Myocyte (in vitro differentiated cells): ENCODE results near the gene OR5B3. TPM values are rescaled to one million over a fixed set of nuclear protein-coding genes. Genes with fewer than 3 reads are reported as not detected.
"Not testable (repeated sequence)": the region's sequence is repeated elsewhere in the genome, so short reads cannot be mapped to it uniquely, and the experiment has no call there.

ENCODE experiments used
- DNase-seq: peaks from one replicate; pipeline ENCODE4 v3.0.0-alpha.2; 2012; ENCODE audit warnings: low read depth
- polyA plus RNA-seq: library from polyadenylated mRNA; unstranded; fragments of >200 nt; gene quantifications from one replicate; pipeline ENCODE4 v1.2.1, GENCODE V29; 2012; ENCODE audit warnings: missing spikeins
- total RNA-seq: library from RNA; depleted of rRNA; stranded (reverse); fragments of >200 nt; gene quantifications from 2 replicates; pipeline ENCODE4 v1.2.3, GENCODE V29; 2014

The OR5B3 gene
- not detected in 2 replicates for total RNA-seq
- not detected for polyA plus RNA-seq

DNA sequence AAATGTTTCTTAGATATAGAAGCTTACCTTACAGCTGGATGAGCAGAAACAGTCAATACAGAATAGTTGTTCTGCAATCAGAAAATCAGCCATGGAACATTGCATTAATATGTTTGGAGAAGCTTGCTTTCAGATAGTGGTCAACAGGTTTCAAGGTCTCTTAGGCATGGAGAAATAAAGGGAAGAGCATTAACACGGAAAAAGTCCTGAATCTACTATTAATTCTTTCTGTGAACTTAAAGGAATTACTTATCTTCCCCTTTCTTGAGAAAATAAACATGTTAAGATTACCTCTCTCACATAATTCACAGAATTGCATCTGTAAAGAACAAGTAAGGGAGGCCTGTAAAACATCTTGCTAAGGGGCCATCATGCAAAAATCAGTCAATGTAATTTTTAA lies at the start of gene OR5B3:
Gene OR5B3, minus strand, starts transcription at position 101 of the 400 bp plus-strand sequence. CDS start 3,465 bp downstream, outside the sequence.
- no peak for DNase-seq

DNA sequence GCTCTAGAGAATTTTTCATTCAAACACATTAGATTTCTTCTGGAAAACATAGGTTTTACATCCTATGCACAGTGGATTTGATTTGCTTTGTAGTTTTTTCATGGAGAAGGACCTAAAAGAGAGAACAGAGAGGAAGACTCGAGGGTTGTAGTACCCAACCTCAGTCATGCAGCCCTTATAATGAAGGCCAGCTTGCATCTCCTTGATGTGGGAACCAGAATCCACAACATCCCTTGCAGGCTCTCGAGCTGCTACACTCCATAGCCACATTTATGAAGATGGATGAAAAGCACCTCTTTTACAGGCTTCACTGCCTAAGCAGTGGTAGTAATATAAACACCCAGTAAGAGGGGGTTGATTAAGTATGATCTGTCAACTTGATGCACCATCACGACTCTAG lies 44.9 kb upstream of the OR5B3 start:
- no peak for DNase-seq

DNA sequence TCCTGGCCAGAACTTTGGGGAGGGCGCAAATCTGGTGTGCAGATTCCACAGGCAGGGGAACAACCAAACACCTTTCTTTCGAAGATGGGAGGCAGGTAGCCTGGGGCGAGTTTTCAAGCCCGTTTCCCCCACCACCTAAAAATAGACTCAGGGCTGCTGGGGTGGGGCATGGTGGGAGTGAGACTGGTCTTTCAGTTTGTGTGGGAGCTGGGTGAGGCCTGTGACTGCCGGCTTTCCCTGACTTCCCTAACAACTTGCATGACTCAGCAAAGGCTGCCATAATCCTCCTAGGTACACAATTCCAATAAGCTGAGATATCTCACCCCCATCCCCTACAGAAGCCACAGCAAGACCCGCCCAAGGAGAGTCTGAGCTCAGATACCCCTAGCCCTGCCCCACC lies 39.6 kb upstream of the OR5B3 start:
- DNase-seq, result no peak

GRCh38 chr11:58444300-58444699 lies 37.6 kb upstream of the OR5B3 start:
- no peak for DNase-seq

- no peak for DNase-seq
Measured at GRCh38 chr11:58442136-58442535, 35.5 kb upstream of the OR5B3 start, which contains the start of gene OR5B12. TSS of gene OR5B12 (minus strand) at chr11:58442236. CDS start at chr11:58440151, 2,085 bp downstream.

- no peak for DNase-seq
Measured at GRCh38 chr11:58438486-58438885, 31.8 kb upstream of the OR5B3 start.

- DNase-seq, result no peak
Measured at GRCh38 chr11:58434217-58434616, 27.5 kb upstream of the OR5B3 start.

GRCh38 chr11:58433638-58434203 lies 27.0 kb upstream of the OR5B3 start:
- no peak for DNase-seq

- no peak for DNase-seq
Measured at GRCh38 chr11:58429273-58429672, 22.6 kb upstream of the OR5B3 start.

DNA sequence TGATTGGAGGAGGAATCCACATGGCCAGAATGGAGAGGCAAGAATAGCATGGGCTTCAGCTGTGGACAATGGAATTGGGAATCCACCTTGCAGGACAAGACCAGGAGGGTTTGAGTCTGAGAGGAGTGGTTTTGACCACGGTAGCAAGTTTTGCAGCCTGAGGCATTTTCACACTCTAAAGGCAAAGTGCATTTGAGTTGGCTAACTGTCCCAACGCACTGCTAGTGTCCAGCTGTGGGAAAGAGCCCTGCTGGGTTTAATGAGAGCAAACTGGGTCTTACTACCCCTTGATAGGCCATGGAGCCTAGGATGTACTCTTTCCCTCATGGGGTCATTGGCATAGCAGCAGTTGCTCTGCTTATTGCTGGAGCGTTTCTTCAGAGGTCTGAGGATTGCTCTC lies 21.3 kb upstream of the OR5B3 start, which contains the start of gene OR5B2:
Gene OR5B2, minus strand, starts transcription at position 101 of the 400 bp plus-strand sequence. CDS start 4,860 bp downstream, outside the sequence.
- DNase-seq, result no peak

- not testable (repeated sequence) for DNase-seq
Measured at GRCh38 chr11:58399622-58400021, 7.1 kb downstream of the OR5B3 start.

GRCh38 chr11:58395581-58395980 lies 11.1 kb downstream of the OR5B3 start:
- DNase-seq, result no peak

GRCh38 chr11:58394195-58394594 lies 12.5 kb downstream of the OR5B3 start:
- DNase-seq, result peak; percentile 68

DNA sequence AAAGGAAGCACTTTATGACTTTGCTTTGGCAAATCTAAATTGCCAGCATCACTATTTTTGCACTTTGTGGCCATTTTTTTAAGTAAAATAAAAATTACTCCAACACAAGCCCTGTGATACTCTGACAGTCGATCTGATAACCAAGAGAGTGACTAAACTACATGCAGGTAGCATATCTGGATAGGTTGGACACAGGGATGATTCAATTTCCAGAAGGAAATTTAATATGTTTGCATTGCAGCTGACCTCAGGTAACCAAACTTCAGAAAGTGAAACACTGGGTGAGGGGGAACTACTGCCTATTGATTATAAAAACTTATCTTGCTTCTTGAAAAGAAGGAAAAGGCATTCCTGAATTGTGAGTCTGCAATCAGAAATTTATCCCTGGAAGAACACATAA lies 13.9 kb downstream of the OR5B3 start:
- DNase-seq, result no peak

DNA sequence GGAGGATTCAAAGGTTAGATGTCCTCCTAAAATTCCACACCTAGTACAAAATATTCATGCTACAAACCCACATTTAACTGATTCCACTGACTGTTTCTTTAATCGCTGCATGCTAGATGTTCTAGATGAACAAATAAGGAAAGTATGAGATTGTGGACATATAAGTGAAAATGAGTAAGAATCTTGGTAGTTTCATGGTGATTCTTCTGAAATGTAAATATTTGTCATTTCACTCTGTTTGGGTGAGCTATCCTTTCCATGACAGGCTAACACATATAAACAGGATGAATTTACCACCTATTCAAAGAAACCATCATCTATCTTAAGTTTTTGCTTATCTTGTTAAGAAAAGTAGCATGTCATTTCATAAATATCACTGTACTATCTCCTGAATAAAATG lies 14.8 kb downstream of the OR5B3 start:
- DNase-seq, result no peak

GRCh38 chr11:58390551-58391063 lies 16.1 kb downstream of the OR5B3 start:
- no peak for DNase-seq

GRCh38 chr11:58358969-58359368 lies 47.7 kb downstream of the OR5B3 start, which contains the start of gene OR5B17:
TSS of gene OR5B17 (minus strand) at chr11:58359069. CDS start at chr11:58359069, 0 bp downstream.
- DNase-seq, result no peak

DNA sequence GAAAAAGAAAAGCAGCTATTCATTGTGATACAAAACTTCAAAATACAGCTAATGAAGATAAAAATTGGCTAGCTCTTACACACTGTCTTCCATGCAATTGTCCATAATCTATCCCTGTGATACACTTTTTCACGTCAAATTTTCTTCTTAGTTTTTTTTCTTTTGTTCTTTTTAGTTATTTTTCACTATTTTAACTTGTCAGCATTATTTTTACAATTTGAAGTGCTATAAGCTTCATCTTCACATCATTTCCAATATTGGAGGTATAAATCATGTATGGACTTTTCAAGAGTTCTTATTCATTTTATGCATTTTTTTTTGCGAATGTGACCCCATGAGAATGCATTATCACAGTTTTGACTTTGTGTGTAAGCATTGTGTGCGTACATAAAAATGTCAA lies 51.9 kb downstream of the OR5B3 start:
- DNase-seq, result no peak

Other genes with a start within 250 kb of the OR5B3 start
- not detected in 2 replicates for gene OR9Q2, start 217.8 kb downstream of the OR5B3 start, total RNA-seq
- not detected in 2 replicates for gene OR1S2, start 202.7 kb downstream of the OR5B3 start, total RNA-seq
- not detected in 2 replicates for gene OR1S1, start 194.2 kb downstream of the OR5B3 start, total RNA-seq
- gene OR10Q1, start 178.0 kb downstream of the OR5B3 start, total RNA-seq, result not detected in 2 replicates
- gene OR10W1, start 138.6 kb downstream of the OR5B3 start, total RNA-seq, result not detected in 2 replicates
- not detected in 2 replicates for gene OR5B17, start 47.8 kb downstream of the OR5B3 start, total RNA-seq
- not detected in 2 replicates for gene OR5B2, start 21.2 kb upstream of the OR5B3 start, total RNA-seq
- not detected in 2 replicates for gene OR5B12, start 35.4 kb upstream of the OR5B3 start, total RNA-seq
- gene OR5B21, start 101.2 kb upstream of the OR5B3 start, total RNA-seq, result not detected in 2 replicates
- gene LPXN, start 169.0 kb upstream of the OR5B3 start, total RNA-seq, result 6.6 and 10.7 TPM in 2 replicates
- 92.5 and 112 TPM in 2 replicates for gene ZFP91, start 172.2 kb upstream of the OR5B3 start, total RNA-seq
- 1.7 and 3.0 TPM in 2 replicates for gene CNTF, start 215.8 kb upstream of the OR5B3 start, total RNA-seq